Measurements from ENCODE around the gene DHDH. TPM values are rescaled to one million over a fixed set of nuclear protein-coding genes. Genes with fewer than 3 reads are reported as not detected.

DHDH gene
- total and polyA plus RNA-seq, 2 of the 13 experiments (the other 11 are each of a cell fraction or from before 2014, with no cell fraction given), result 0.13 to 0.91 TPM

DNA sequence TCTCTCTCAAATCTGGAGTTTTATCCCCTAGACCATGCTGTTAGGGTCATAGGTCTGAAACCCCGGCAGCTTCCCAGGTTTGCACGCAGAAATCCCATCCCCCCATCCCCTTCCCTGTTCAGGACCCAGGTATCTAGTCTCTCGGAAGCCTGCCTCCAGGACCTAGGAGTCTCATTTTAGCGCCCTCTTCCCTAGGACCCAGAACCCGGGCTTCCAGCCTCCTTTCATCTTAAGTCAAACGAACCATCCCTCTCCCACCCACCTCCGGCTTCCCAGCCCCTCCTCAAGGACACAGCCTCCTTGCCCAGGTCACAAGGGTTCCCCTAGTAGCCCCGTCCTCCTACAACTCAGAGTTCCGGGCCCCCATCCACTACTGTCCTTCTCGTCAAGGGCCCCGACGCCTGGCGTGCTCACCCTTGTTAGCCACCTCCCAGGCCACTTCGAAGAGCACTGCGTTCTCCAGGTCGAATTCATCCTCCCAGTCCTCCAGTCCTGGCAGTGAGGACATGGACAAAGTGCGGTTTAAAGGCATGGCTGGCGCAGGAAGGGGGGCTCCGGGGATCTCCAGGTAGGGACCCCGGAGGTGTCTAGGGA is 59.2 kb downstream of the DHDH start (continued):
- TF ChIP-seq, protein P1, sequence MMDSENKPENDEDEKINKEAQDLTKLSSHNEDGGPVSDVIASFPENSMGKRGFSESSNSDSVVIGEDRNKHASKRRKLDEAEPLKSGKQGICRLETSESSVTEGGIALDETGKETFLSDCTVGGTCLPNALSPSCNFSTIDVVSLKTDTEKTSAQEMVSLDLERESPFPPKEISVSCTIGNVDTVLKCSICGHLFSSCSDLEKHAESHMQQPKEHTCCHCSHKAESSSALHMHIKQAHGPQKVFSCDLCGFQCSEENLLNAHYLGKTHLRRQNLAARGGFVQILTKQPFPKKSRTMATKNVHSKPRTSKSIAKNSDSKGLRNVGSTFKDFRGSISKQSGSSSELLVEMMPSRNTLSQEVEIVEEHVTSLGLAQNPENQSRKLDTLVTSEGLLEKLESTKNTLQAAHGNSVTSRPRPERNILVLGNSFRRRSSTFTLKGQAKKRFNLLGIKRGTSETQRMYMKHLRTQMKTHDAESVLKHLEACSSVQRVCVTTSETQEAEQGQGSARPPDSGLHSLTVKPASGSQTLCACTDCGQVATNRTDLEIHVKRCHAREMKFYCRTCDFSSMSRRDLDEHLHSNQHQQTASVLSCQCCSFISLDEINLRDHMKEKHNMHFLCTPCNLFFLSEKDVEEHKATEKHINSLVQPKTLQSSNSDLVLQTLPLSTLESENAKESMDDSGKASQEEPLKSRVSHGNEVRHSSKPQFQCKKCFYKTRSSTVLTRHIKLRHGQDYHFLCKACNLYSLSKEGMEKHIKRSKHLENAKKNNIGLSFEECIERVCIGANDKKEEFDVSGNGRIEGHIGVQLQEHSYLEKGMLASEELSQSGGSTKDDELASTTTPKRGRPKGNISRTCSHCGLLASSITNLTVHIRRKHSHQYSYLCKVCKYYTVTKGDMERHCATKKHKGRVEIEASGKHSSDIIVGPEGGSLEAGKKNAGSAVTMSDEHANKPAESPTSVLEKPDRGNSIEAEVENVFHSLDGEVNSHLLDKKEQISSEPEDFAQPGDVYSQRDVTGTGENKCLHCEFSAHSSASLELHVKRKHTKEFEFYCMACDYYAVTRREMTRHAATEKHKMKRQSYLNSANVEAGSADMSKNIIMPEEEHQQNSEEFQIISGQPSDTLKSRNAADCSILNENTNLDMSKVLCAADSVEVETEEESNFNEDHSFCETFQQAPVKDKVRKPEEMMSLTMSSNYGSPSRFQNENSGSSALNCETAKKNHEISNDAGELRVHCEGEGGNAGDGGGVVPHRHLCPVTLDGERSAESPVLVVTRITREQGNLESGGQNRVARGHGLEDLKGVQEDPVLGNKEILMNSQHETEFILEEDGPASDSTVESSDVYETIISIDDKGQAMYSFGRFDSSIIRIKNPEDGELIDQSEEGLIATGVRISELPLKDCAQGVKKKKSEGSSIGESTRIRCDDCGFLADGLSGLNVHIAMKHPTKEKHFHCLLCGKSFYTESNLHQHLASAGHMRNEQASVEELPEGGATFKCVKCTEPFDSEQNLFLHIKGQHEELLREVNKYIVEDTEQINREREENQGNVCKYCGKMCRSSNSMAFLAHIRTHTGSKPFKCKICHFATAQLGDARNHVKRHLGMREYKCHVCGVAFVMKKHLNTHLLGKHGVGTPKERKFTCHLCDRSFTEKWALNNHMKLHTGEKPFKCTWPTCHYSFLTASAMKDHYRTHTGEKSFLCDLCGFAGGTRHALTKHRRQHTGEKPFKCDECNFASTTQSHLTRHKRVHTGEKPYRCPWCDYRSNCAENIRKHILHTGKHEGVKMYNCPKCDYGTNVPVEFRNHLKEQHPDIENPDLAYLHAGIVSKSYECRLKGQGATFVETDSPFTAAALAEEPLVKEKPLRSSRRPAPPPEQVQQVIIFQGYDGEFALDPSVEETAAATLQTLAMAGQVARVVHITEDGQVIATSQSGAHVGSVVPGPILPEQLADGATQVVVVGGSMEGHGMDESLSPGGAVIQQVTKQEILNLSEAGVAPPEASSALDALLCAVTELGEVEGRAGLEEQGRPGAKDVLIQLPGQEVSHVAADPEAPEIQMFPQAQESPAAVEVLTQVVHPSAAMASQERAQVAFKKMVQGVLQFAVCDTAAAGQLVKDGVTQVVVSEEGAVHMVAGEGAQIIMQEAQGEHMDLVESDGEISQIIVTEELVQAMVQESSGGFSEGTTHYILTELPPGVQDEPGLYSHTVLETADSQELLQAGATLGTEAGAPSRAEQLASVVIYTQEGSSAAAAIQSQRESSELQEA (CRISPR knock-in tag; IDR thresholded peaks at IDR 0.05; ENCODE audit: not compliant biosample characterization), result no peak
- TF ChIP-seq, protein P2, sequence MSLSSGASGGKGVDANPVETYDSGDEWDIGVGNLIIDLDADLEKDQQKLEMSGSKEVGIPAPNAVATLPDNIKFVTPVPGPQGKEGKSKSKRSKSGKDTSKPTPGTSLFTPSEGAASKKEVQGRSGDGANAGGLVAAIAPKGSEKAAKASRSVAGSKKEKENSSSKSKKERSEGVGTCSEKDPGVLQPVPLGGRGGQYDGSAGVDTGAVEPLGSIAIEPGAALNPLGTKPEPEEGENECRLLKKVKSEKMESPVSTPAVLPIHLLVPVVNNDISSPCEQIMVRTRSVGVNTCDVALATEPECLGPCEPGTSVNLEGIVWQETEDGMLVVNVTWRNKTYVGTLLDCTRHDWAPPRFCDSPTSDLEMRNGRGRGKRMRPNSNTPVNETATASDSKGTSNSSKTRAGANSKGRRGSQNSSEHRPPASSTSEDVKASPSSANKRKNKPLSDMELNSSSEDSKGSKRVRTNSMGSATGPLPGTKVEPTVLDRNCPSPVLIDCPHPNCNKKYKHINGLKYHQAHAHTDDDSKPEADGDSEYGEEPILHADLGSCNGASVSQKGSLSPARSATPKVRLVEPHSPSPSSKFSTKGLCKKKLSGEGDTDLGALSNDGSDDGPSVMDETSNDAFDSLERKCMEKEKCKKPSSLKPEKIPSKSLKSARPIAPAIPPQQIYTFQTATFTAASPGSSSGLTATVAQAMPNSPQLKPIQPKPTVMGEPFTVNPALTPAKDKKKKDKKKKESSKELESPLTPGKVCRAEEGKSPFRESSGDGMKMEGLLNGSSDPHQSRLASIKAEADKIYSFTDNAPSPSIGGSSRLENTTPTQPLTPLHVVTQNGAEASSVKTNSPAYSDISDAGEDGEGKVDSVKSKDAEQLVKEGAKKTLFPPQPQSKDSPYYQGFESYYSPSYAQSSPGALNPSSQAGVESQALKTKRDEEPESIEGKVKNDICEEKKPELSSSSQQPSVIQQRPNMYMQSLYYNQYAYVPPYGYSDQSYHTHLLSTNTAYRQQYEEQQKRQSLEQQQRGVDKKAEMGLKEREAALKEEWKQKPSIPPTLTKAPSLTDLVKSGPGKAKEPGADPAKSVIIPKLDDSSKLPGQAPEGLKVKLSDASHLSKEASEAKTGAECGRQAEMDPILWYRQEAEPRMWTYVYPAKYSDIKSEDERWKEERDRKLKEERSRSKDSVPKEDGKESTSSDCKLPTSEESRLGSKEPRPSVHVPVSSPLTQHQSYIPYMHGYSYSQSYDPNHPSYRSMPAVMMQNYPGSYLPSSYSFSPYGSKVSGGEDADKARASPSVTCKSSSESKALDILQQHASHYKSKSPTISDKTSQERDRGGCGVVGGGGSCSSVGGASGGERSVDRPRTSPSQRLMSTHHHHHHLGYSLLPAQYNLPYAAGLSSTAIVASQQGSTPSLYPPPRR (CRISPR knock-in tag; IDR thresholded peaks at IDR 0.05; ENCODE audit: borderline replicate concordance), result no peak
- TF ChIP-seq, protein P3, sequence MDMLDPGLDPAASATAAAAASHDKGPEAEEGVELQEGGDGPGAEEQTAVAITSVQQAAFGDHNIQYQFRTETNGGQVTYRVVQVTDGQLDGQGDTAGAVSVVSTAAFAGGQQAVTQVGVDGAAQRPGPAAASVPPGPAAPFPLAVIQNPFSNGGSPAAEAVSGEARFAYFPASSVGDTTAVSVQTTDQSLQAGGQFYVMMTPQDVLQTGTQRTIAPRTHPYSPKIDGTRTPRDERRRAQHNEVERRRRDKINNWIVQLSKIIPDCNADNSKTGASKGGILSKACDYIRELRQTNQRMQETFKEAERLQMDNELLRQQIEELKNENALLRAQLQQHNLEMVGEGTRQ (IDR thresholded peaks at IDR 0.05; ENCODE audit: low read depth, low read length), result no peak
- TF ChIP-seq, protein P3 (CRISPR knock-in tag; IDR thresholded peaks at IDR 0.05; ENCODE audit: borderline replicate concordance), result no peak
- TF ChIP-seq HHEX (CRISPR knock-in tag; IDR thresholded peaks at IDR 0.05) (no peak), KLF12 (CRISPR knock-in tag; IDR thresholded peaks at IDR 0.05; ENCODE audit: borderline replicate concordance) (peak; percentile 20; the same call in 1 of the 2 replicates), ARNT (IDR thresholded peaks at IDR 0.05) (no peak), CENPT (CRISPR knock-in tag; IDR thresholded peaks at IDR 0.05; ENCODE audit: low read depth) (no peak), HNRNPK (IDR thresholded peaks at IDR 0.05; ENCODE audit: low read depth, low read length, poor library complexity, severe bottlenecking) (no peak)
- TF ChIP-seq, protein P4, sequence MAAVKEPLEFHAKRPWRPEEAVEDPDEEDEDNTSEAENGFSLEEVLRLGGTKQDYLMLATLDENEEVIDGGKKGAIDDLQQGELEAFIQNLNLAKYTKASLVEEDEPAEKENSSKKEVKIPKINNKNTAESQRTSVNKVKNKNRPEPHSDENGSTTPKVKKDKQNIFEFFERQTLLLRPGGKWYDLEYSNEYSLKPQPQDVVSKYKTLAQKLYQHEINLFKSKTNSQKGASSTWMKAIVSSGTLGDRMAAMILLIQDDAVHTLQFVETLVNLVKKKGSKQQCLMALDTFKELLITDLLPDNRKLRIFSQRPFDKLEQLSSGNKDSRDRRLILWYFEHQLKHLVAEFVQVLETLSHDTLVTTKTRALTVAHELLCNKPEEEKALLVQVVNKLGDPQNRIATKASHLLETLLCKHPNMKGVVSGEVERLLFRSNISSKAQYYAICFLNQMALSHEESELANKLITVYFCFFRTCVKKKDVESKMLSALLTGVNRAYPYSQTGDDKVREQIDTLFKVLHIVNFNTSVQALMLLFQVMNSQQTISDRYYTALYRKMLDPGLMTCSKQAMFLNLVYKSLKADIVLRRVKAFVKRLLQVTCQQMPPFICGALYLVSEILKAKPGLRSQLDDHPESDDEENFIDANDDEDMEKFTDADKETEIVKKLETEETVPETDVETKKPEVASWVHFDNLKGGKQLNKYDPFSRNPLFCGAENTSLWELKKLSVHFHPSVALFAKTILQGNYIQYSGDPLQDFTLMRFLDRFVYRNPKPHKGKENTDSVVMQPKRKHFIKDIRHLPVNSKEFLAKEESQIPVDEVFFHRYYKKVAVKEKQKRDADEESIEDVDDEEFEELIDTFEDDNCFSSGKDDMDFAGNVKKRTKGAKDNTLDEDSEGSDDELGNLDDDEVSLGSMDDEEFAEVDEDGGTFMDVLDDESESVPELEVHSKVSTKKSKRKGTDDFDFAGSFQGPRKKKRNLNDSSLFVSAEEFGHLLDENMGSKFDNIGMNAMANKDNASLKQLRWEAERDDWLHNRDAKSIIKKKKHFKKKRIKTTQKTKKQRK (IDR thresholded peaks at IDR 0.05; ENCODE audit: low read length), result no peak
